Glutamatergic neuron (in vitro differentiated cells): ENCODE results near the gene REEP3. TPM values are rescaled to one million over a fixed set of nuclear protein-coding genes. Genes with fewer than 3 reads are reported as not detected.
A peak's percentile ranks its signal among the peaks of the same experiment; 100 is the strongest.

Experiments used
- DNase-seq: peaks from one replicate; pipeline ENCODE4 v3.0.0; 2022
- H3K27ac Mint-ChIP-seq: one replicate; pipeline ENCODE4 v1.8.0; 2020; ENCODE audit warnings: mild to moderate bottlenecking, mixed read lengths, inconsistent platforms; ENCODE audit not compliant: unreplicated experiment
- H3K27me3 Mint-ChIP-seq: one replicate; pipeline ENCODE4 v1.8.0; 2020; ENCODE audit warnings: mild to moderate bottlenecking, moderate library complexity, mixed read lengths, inconsistent platforms; ENCODE audit not compliant: unreplicated experiment
- H3K36me3 Mint-ChIP-seq: one replicate; pipeline ENCODE4 v1.8.0; 2020; ENCODE audit warnings: mild to moderate bottlenecking, mixed read lengths, inconsistent platforms; ENCODE audit not compliant: unreplicated experiment
- H3K4me1 Mint-ChIP-seq: one replicate; pipeline ENCODE4 v1.8.0; 2020; ENCODE audit warnings: mild to moderate bottlenecking, low read depth, mixed read lengths, inconsistent platforms; ENCODE audit not compliant: unreplicated experiment
- H3K4me3 Mint-ChIP-seq: one replicate; pipeline ENCODE4 v1.8.0; 2020; ENCODE audit warnings: mild to moderate bottlenecking, mixed read lengths, inconsistent platforms; ENCODE audit not compliant: unreplicated experiment
- H3K9me3 Mint-ChIP-seq: one replicate; pipeline ENCODE4 v1.8.0; 2020; ENCODE audit warnings: mild to moderate bottlenecking, moderate library complexity, mixed read lengths, inconsistent platforms; ENCODE audit not compliant: unreplicated experiment
- total RNA-seq: library from RNA; stranded (reverse); fragmentation: NEBNext Ultra II Directional; extraction: Animal tissue kit (Norgen Biotek cat#: 25700); gene quantifications from one replicate; pipeline ENCODE4 v1.2.1, GENCODE V29; 2021; ENCODE audit not compliant: unreplicated experiment
- TF ChIP-seq, protein P1 (sequence below): fragments of 200-600 bp; sonication (generic); IDR thresholded peaks from one replicate; pipeline ENCODE4 v1.5.0; 2021; ENCODE audit not compliant: partially characterized antibody, unreplicated experiment

REEP3 gene
- total RNA-seq, 1 donor from 2014 or later, result 47.1 TPM

DNA sequence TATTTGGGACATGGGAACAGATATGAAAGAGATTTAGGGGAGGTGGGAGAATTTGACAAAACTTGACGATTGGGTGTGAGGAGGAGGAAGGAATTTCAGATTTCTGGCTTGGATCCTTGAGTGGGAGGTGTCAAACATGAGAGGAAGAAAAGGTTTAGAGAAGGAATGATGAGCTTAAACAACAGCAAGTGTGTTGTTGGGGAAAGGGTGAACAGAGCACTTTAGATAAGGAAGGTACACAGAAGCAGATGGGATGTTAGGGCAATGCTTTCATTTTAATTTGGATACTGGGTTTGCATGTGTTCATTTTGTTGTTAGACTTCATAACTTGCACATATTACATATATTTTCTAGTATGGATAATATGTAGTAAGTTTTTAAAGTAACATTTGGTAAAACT is 23.2 kb downstream of the REEP3 start:
- no peak for DNase-seq
- TF ChIP-seq, protein P1, sequence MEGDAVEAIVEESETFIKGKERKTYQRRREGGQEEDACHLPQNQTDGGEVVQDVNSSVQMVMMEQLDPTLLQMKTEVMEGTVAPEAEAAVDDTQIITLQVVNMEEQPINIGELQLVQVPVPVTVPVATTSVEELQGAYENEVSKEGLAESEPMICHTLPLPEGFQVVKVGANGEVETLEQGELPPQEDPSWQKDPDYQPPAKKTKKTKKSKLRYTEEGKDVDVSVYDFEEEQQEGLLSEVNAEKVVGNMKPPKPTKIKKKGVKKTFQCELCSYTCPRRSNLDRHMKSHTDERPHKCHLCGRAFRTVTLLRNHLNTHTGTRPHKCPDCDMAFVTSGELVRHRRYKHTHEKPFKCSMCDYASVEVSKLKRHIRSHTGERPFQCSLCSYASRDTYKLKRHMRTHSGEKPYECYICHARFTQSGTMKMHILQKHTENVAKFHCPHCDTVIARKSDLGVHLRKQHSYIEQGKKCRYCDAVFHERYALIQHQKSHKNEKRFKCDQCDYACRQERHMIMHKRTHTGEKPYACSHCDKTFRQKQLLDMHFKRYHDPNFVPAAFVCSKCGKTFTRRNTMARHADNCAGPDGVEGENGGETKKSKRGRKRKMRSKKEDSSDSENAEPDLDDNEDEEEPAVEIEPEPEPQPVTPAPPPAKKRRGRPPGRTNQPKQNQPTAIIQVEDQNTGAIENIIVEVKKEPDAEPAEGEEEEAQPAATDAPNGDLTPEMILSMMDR, result no peak
- peak overlapping the region; percentile 43 for H3K4me3 Mint-ChIP-seq
- peak overlapping the region; percentile 33 for H3K27ac Mint-ChIP-seq
- H3K27me3 Mint-ChIP-seq, result no peaks in the 10 kb centered on the region
- peaks cover 36% of the 10 kb centered on the region for H3K4me1 Mint-ChIP-seq
- H3K36me3 Mint-ChIP-seq, result no peaks in the 10 kb centered on the region
- peaks cover 2% of the 10 kb centered on the region for H3K9me3 Mint-ChIP-seq

DNA sequence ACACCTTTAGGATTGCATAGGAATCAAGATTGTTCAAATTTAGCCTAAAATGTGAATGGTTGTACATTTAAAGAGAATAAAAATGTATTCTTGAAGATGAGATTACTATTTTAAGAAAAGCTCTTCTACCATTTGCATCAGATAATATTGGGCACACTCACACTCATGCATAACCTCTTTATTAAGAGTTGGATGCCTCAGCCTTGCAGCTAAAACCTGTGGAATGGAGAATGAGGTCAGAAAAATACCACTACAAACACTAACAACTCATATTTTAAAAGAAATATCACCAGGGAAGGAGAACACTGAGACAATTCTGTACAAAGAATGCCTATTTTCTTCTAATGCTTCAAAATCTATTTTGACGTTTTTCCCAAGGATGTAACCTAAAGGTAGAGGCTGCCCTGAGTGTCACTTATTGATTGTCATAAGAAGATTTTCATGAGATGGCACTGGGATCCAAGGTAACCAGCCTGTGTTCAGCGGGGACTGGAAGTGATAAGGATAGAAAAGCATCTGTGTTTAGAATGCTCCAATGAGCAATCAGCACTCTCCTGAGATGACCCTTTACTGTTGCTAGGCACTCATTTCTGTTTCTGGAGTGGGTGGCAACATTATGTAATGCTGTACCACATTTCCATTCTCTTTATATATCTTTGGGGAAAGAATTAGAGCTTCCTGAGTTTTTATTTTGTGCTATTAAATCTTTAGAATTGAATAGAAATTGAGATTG is 26.6 kb downstream of the REEP3 start:
- peaks cover 33% of the 10 kb centered on the region for H3K4me1 Mint-ChIP-seq
- peak overlapping the region; percentile 7 for H3K4me3 Mint-ChIP-seq
- peak overlapping the region; percentile 39 for H3K27ac Mint-ChIP-seq
- H3K9me3 Mint-ChIP-seq, result peaks cover 2% of the 10 kb centered on the region
- no peak for DNase-seq
- TF ChIP-seq, protein P1, result no peak
- H3K36me3 Mint-ChIP-seq, result no peaks in the 10 kb centered on the region
- H3K27me3 Mint-ChIP-seq, result no peaks in the 10 kb centered on the region

DNA sequence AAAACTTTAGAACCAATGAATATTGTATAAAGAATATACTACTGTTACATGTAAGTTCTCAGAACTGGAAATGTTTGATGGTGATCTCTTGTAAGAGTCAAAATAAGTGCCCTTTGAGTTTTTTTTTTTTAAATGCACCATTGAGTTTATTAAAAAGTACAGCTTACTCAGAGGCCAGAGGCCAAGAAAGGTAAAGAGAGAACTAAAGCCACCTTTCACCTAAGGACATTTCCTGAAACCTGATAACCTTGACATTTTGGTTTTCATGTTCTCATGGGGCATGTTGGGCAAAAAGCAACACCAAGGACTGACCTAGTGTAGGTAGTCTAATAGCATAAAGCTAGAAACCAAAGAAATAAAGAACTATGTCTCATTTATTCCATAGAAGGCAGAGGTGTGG is 27.7 kb downstream of the REEP3 start:
- Mint-ChIP-seq H3K9me3 (peaks cover 2% of the 10 kb centered on the region), H3K36me3 (no peaks in the 10 kb centered on the region), H3K27me3 (no peaks in the 10 kb centered on the region), H3K27ac (no peak overlapping the region), H3K4me3 (no peak overlapping the region), H3K4me1 (peaks cover 31% of the 10 kb centered on the region)
- no peak for DNase-seq
- TF ChIP-seq, protein P1, result no peak

DNA sequence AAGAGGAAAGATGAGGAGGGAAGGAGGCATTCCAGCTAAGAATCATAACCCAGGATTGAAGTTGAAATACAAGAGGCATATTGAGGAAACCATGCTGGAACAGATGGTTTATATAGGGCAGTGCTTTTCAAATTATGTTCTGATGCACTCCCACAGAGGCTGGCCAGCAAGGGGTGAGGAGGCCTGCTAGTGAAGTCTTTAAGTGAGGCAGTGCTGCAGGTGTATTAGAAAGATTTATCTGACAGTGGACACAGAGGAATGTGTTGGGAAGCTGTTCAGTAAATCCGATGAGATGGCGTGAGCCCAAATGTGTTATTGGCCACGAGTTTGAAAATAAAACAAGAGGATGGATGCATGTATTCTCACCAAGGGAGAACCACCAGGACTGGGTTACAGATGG is 28.6 kb downstream of the REEP3 start:
- Mint-ChIP-seq H3K4me1 (peaks cover 24% of the 10 kb centered on the region), H3K27me3 (no peaks in the 10 kb centered on the region), H3K9me3 (peaks cover 2% of the 10 kb centered on the region), H3K36me3 (no peaks in the 10 kb centered on the region), H3K4me3 (no peak overlapping the region), H3K27ac (no peak overlapping the region)
- TF ChIP-seq, protein P1, result no peak
- DNase-seq, result no peak

DNA sequence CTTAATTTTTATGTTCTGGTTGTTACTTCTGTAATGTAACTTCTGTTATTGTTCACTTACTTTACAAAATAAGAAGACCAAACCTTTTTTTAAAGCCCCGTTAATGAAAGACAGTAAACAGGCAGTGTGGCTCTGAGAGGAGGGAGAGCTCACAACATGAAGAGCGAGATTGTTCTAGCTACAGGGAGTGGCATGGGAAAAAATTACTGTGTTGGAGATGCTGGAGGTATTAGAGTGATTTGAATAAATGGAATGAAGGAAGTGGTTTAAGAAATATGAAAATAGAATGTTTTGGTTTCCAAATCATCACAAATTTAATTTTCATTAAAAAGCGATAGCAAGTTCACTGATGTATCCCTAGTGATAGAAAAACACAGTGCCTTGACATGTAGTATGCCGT is 31.8 kb downstream of the REEP3 start:
- no peaks in the 10 kb centered on the region for H3K36me3 Mint-ChIP-seq

More for the DNA sequence above, 31.8 kb downstream of the REEP3 start:
- Mint-ChIP-seq H3K27ac (no peak overlapping the region), H3K9me3 (no peaks in the 10 kb centered on the region), H3K4me3 (no peak overlapping the region), H3K4me1 (peaks cover 14% of the 10 kb centered on the region), H3K27me3 (no peaks in the 10 kb centered on the region)
- TF ChIP-seq, protein P1, result no peak
- no peak for DNase-seq
